ENCODE results near the gene ZNF511.
"Not testable (repeated sequence)": the region's sequence is repeated elsewhere in the genome, so short reads cannot be mapped to it uniquely, and the experiment has no call there.

ZNF511 gene

GRCh38 chr10:133313192-133313591, 4.5 kb downstream of the ZNF511 start:
- H3K4me3 Mint-ChIP-seq = no peak overlapping the region
- H3K27me3 Mint-ChIP-seq = no peaks in the 10 kb centered on the region
- peaks cover 11% of the 10 kb centered on the region for H3K4me1 Mint-ChIP-seq
- no peak for DNase-seq (ENCODE audit: low spot score in 2 of 2)
- ATAC-seq (replicated peaks; ENCODE audit: extremely low read depth, poor library complexity, severe bottlenecking) = no peak
- peaks cover 16% of the 10 kb centered on the region for H3K36me3 Mint-ChIP-seq (ENCODE audit: insufficient read depth)
- H3K9me3 Mint-ChIP-seq = no peaks in the 10 kb centered on the region
- H3K27ac Mint-ChIP-seq (ENCODE audit: low read depth) = no peak overlapping the region

GRCh38 chr10:133314911-133315310, 6.2 kb downstream of the ZNF511 start:
- Mint-ChIP-seq H3K27ac (ENCODE audit: low read depth) (no peak overlapping the region), H3K27me3 (no peaks in the 10 kb centered on the region), H3K9me3 (no peaks in the 10 kb centered on the region), H3K4me3 (no peak overlapping the region), H3K36me3 (ENCODE audit: insufficient read depth) (peaks cover 11% of the 10 kb centered on the region), H3K4me1 (peaks cover 15% of the 10 kb centered on the region)
- DNase-seq (ENCODE audit: low spot score in 2 of 2) (no peak), ATAC-seq (replicated peaks; ENCODE audit: extremely low read depth, poor library complexity, severe bottlenecking) (no peak)

- Mint-ChIP-seq H3K27me3 (no peaks in the 10 kb centered on the region), H3K27ac (ENCODE audit: low read depth) (no peak overlapping the region), H3K9me3 (no peaks in the 10 kb centered on the region), H3K36me3 (ENCODE audit: insufficient read depth) (peaks cover 8% of the 10 kb centered on the region), H3K4me1 (peaks cover 15% of the 10 kb centered on the region), H3K4me3 (no peak overlapping the region)
- no peak for DNase-seq (ENCODE audit: low spot score in 2 of 2)
- ATAC-seq (replicated peaks; ENCODE audit: extremely low read depth, poor library complexity, severe bottlenecking) = no peak
These were observed 7.1 kb downstream of the ZNF511 start for GRCh38 chr10:133315847-133316246.

- Mint-ChIP-seq H3K4me3 (no peak overlapping the region), H3K9me3 (no peaks in the 10 kb centered on the region), H3K27me3 (no peaks in the 10 kb centered on the region), H3K36me3 (ENCODE audit: insufficient read depth) (peaks cover 5% of the 10 kb centered on the region), H3K27ac (ENCODE audit: low read depth) (no peak overlapping the region), H3K4me1 (peaks cover 15% of the 10 kb centered on the region)
- DNase-seq (ENCODE audit: low spot score in 2 of 2) (no peak), ATAC-seq (replicated peaks; ENCODE audit: extremely low read depth, poor library complexity, severe bottlenecking) (no peak)
These were observed 7.6 kb downstream of the ZNF511 start for GRCh38 chr10:133316266-133316665.

- DNase-seq (ENCODE audit: low spot score in 2 of 2) (no peak), ATAC-seq (replicated peaks; ENCODE audit: extremely low read depth, poor library complexity, severe bottlenecking) (no peak)
- no peaks in the 10 kb centered on the region for H3K9me3 Mint-ChIP-seq
- H3K4me3 Mint-ChIP-seq = no peak overlapping the region
- no peaks in the 10 kb centered on the region for H3K27me3 Mint-ChIP-seq
- no peak overlapping the region for H3K27ac Mint-ChIP-seq (ENCODE audit: low read depth)
- H3K4me1 Mint-ChIP-seq = peaks cover 15% of the 10 kb centered on the region
- H3K36me3 Mint-ChIP-seq (ENCODE audit: insufficient read depth) = peaks cover 5% of the 10 kb centered on the region
These were observed 8.0 kb downstream of the ZNF511 start for GRCh38 chr10:133316732-133317131.

- peak overlapping the region; percentile 44 for H3K4me3 Mint-ChIP-seq
- H3K27me3 Mint-ChIP-seq = no peaks in the 10 kb centered on the region
- H3K9me3 Mint-ChIP-seq = no peaks in the 10 kb centered on the region
- peaks cover 2% of the 10 kb centered on the region for H3K36me3 Mint-ChIP-seq (ENCODE audit: insufficient read depth)
- H3K27ac Mint-ChIP-seq (ENCODE audit: low read depth) = no peak overlapping the region
- ATAC-seq (replicated peaks; ENCODE audit: extremely low read depth, poor library complexity, severe bottlenecking) (peak; percentile 82), DNase-seq (ENCODE audit: low spot score in 2 of 2) (peak; percentile 50 to 57)
- H3K4me1 Mint-ChIP-seq = peaks cover 15% of the 10 kb centered on the region
These were observed 9.9 kb downstream of the ZNF511 start for GRCh38 chr10:133318494-133319127.

GRCh38 chr10:133320852-133321422, 12.2 kb downstream of the ZNF511 start:
- H3K4me3 Mint-ChIP-seq; H3K36me3 Mint-ChIP-seq (ENCODE audit: insufficient read depth); H3K9me3 Mint-ChIP-seq; H3K27ac Mint-ChIP-seq (ENCODE audit: low read depth); H3K27me3 Mint-ChIP-seq; DNase-seq (ENCODE audit: low spot score in 2 of 2); ATAC-seq (replicated peaks; ENCODE audit: extremely low read depth, poor library complexity, severe bottlenecking); H3K4me1 Mint-ChIP-seq: not testable (repeated sequence)

GRCh38 chr10:133322064-133322709, 13.5 kb downstream of the ZNF511 start:
- not testable (repeated sequence) for H3K9me3 Mint-ChIP-seq; DNase-seq (ENCODE audit: low spot score in 2 of 2); H3K36me3 Mint-ChIP-seq (ENCODE audit: insufficient read depth); H3K4me3 Mint-ChIP-seq; H3K27ac Mint-ChIP-seq (ENCODE audit: low read depth); ATAC-seq (replicated peaks; ENCODE audit: extremely low read depth, poor library complexity, severe bottlenecking); H3K4me1 Mint-ChIP-seq
- H3K27me3 Mint-ChIP-seq = peaks cover 16% of the 10 kb centered on the region

GRCh38 chr10:133324198-133324792, 15.6 kb downstream of the ZNF511 start:
- Mint-ChIP-seq H3K4me3 (peak overlapping the region; percentile 76), H3K27me3 (peaks cover 29% of the 10 kb centered on the region), H3K9me3 (no peaks in the 10 kb centered on the region), H3K36me3 (ENCODE audit: insufficient read depth) (peaks cover 4% of the 10 kb centered on the region), H3K27ac (ENCODE audit: low read depth) (no peak overlapping the region), H3K4me1 (peaks cover 3% of the 10 kb centered on the region)
- DNase-seq (ENCODE audit: low spot score in 2 of 2) (peak in 1 of 2 donors; percentile 38), ATAC-seq (replicated peaks; ENCODE audit: extremely low read depth, poor library complexity, severe bottlenecking) (peak; percentile 80)

- Mint-ChIP-seq H3K36me3 (ENCODE audit: insufficient read depth) (peaks cover 1% of the 10 kb centered on the region), H3K4me3 (peak overlapping the region; percentile 76), H3K27ac (ENCODE audit: low read depth) (no peak overlapping the region), H3K4me1 (peaks cover 3% of the 10 kb centered on the region), H3K9me3 (no peaks in the 10 kb centered on the region), H3K27me3 (peaks cover 33% of the 10 kb centered on the region)
- ATAC-seq (replicated peaks; ENCODE audit: extremely low read depth, poor library complexity, severe bottlenecking) (peak; percentile 3), DNase-seq (ENCODE audit: low spot score in 2 of 2) (no peak)
These were observed 16.1 kb downstream of the ZNF511 start for GRCh38 chr10:133324857-133325260.

- Mint-ChIP-seq H3K27ac (ENCODE audit: low read depth) (no peak overlapping the region), H3K4me1 (peaks cover 5% of the 10 kb centered on the region), H3K9me3 (no peaks in the 10 kb centered on the region), H3K27me3 (peaks cover 33% of the 10 kb centered on the region), H3K36me3 (ENCODE audit: insufficient read depth) (peaks cover 1% of the 10 kb centered on the region), H3K4me3 (peak overlapping the region; percentile 76)
- ATAC-seq (replicated peaks; ENCODE audit: extremely low read depth, poor library complexity, severe bottlenecking) (no peak), DNase-seq (ENCODE audit: low spot score in 2 of 2) (no peak)
These were observed 16.9 kb downstream of the ZNF511 start for GRCh38 chr10:133325440-133326222.

- Mint-ChIP-seq H3K27me3 (peaks cover 33% of the 10 kb centered on the region), H3K36me3 (ENCODE audit: insufficient read depth) (peaks cover 4% of the 10 kb centered on the region), H3K4me3 (no peak overlapping the region), H3K4me1 (peaks cover 5% of the 10 kb centered on the region), H3K9me3 (no peaks in the 10 kb centered on the region), H3K27ac (ENCODE audit: low read depth) (no peak overlapping the region)
- no peak for DNase-seq (ENCODE audit: low spot score in 2 of 2)
- ATAC-seq (replicated peaks; ENCODE audit: extremely low read depth, poor library complexity, severe bottlenecking) = no peak
These were observed 17.5 kb downstream of the ZNF511 start for GRCh38 chr10:133326223-133326551.

Data from central memory CD8-positive, alpha-beta T cell (primary cell).